Endothelial cell of umbilical vein (primary cell): ENCODE data around the gene PPP3CA.

Source experiments
- CTCF ChIP-seq, 2 donors: IDR thresholded peaks; 1 replicate in 1 of 2; 2 replicates in 1 of 2; pipeline ENCODE4 v1.5.1; 2011; ENCODE audit warnings: low read length in 2 of 2, mild to moderate bottlenecking in 2 of 2, moderate library complexity in 2 of 2, control low read depth in 1 of 2, inconsistent platforms in 1 of 2, low read depth in 1 of 2; ENCODE audit not compliant: insufficient read depth in 1 of 2; ENCODE audit errors: extremely low read depth in 1 of 2
- EZH2 ChIP-seq: IDR thresholded peaks from 2 replicates; pipeline ENCODE4 v1.6.1; 2012; ENCODE audit warnings: borderline replicate concordance, low read depth, mild to moderate bottlenecking, moderate library complexity, low read length, inconsistent platforms; ENCODE audit not compliant: severe bottlenecking
- FOS ChIP-seq: IDR thresholded peaks from 2 replicates; pipeline ENCODE4 v1.6.1; 2011; ENCODE audit warnings: mild to moderate bottlenecking, low read length, moderate library complexity, borderline replicate concordance; ENCODE audit not compliant: insufficient read depth
- MAX ChIP-seq: IDR thresholded peaks from 2 replicates; pipeline ENCODE4 v1.6.1; 2011; ENCODE audit not compliant: insufficient read depth, insufficient read length
- MYC ChIP-seq: IDR thresholded peaks from one replicate; pipeline ENCODE4 v1.6.1; 2011; ENCODE audit warnings: mild to moderate bottlenecking, low read depth, low read length
- POLR2A ChIP-seq: IDR thresholded peaks from 2 replicates; pipeline ENCODE4 v1.6.1; 2012; ENCODE audit warnings: low read depth, mild to moderate bottlenecking, control low read depth, low read length
- POLR2AphosphoS5 ChIP-seq: IDR thresholded peaks from 2 replicates; pipeline ENCODE4 v1.6.1; 2012; ENCODE audit warnings: low read depth, mild to moderate bottlenecking, control low read depth, low read length, moderate library complexity; ENCODE audit not compliant: insufficient read depth

DNA sequence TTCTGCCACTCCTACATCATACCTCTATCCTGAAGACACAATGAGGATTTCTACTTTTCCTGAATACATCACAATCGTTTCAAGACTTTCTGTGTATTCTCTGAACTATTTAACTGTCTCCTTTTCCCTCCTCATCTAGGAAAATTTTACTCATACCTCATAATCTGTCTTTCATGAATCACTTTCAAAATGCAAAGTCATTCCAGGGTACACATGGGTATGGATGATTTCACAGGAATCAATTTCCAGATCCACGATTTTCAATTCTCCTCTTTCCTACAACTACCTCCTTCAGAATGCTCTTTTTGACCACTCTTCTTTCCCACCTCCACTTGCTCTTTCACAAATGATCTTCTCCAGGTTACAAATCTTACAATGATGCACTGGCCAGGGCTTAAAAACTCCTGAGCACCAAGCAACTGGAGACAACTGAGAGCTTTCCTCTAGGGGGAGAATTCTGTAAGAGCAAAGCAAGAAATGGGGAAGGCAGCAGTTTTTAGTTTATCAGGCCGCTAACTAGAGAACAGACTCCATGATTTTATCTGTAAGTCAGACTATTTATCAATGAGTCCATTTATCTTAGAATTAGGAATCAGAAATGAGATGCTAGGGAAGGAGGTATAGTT, 116.4 kb downstream of the PPP3CA start:
- no peak for TF ChIP-seq CTCF (IDR thresholded peaks at IDR 0.05; ENCODE audit: extremely low read depth in 1 of 2, insufficient read depth in 1 of 2, low read depth in 1 of 2, low read length in 2 of 2)
- no peak for TF ChIP-seq POLR2A
- TF ChIP-seq FOS, result no peak
- TF ChIP-seq EZH2, result no peak
- no peak for TF ChIP-seq POLR2AphosphoS5
- TF ChIP-seq MYC, result no peak
- TF ChIP-seq MAX, result no peak
